Heart left ventricle (tissue), 16 donors: ENCODE measurements around the gene UBL5. TPM values are rescaled to one million over a fixed set of nuclear protein-coding genes. Genes with fewer than 3 reads are reported as not detected.
"Not testable (repeated sequence)": the region's sequence is repeated elsewhere in the genome, so short reads cannot be mapped to it uniquely, and the experiment has no call there.

ENCODE experiments used
- ATAC-seq, 4 donors: fragments of 200-7000 bp; cut with Tn5 transposase; one replicate each; pipeline ENCODE4 v1.9.1; 2020 to 2022; ENCODE audit warnings: moderate library complexity in 4 of 4, mild to moderate bottlenecking in 3 of 4, moderate number of reproducible peaks in 1 of 4
- DNase-seq, 5 donors: peaks; one replicate each; pipeline ENCODE4 v3.0.0-alpha.2; 2020
- H3K27ac ChIP-seq, 12 donors: fragments of 200-600 bp; sonication (generic) in 4 of 12; one replicate each; pipeline versions ENCODE4 v1.5.0 to v1.8.0; 2016 to 2022; ENCODE audit warnings: mild to moderate bottlenecking in 2 of 12
- H3K27me3 ChIP-seq, 9 donors: fragments of 200-600 bp; sonication (generic) in 2 of 9; one replicate each; pipeline versions ENCODE4 v1.5.1 to v1.8.0; 2016 to 2022; ENCODE audit warnings: mild to moderate bottlenecking in 3 of 9
- H3K36me3 ChIP-seq, 9 donors: fragments of 200-600 bp; sonication (generic) in 2 of 9; one replicate each; pipeline versions ENCODE4 v1.5.0 to v1.8.0; 2018 to 2022; ENCODE audit warnings: mild to moderate bottlenecking in 2 of 9
- H3K4me1 ChIP-seq, 12 donors: fragments of 200-600 bp; sonication (generic) in 4 of 12; one replicate each; pipeline versions ENCODE4 v1.5.0 to v1.8.0; 2016 to 2022; ENCODE audit warnings: mild to moderate bottlenecking in 3 of 12
- H3K4me3 ChIP-seq, 12 donors: fragments of 200-600 bp; sonication (generic) in 4 of 12; one replicate each; pipeline versions ENCODE4 v1.5.0 to v1.8.0; 2017 to 2022; ENCODE audit warnings: mild to moderate bottlenecking in 9 of 12, moderate library complexity in 4 of 12
- H3K9me3 ChIP-seq, 12 donors: fragments of 200-600 bp; sonication (generic) in 4 of 12; one replicate each; pipeline versions ENCODE4 v1.5.0 to v1.8.0; 2016 to 2022; ENCODE audit warnings: mild to moderate bottlenecking in 1 of 12
- POLR2A ChIP-seq, 2 donors: fragments of 450-650 bp; IDR thresholded peaks; one replicate each; pipeline ENCODE4 v1.6.1; 2017; ENCODE audit warnings: antibody characterized with exemption in 2 of 2, mild to moderate bottlenecking in 2 of 2, moderate library complexity in 2 of 2
- WGBS, 4 donors: extraction: QIAGEN DNeasy Blood & Tissue Kit in 2 of 4; methylation state at CpG; one replicate each; pipeline versions ENCODE4 v1.1.5 to v1.1.7; 2013 to 2018; 5-methylcytosine and 5-hydroxymethylcytosine counted together
- intact Hi-C, 10 donors: fragments of 100-400 bp; cut with DNase I; formaldehyde crosslinking; loops; one replicate each; pipeline versions ENCODE4 v1.11.1 to v1.14.2; 2022
- long read RNA-seq, 3 donors: library from polyadenylated mRNA; unstranded; transcript quantifications; one replicate each; pipeline ENCODE4 v2.0.0, GENCODE V29; 2020 to 2021
- polyA plus RNA-seq, 2 donors: library from polyadenylated mRNA; stranded (reverse); fragments of 200-250 nt; gene quantifications; one replicate each; pipeline ENCODE4 v1.2.3, GENCODE V29; 2013
- total RNA-seq, 9 donors: library from RNA; depleted of rRNA in 2 of 9; stranded (reverse); fragments of >200 nt in 2 of 9; fragmentation: NEBNext Ultra II Directional in 3 of 9; extraction: Animal tissue kit (Norgen Biotek cat#: 25700) in 3 of 9; gene quantifications; one replicate each; pipeline versions ENCODE4 v1.1.0 to v1.2.4, GENCODE V29; 2016 to 2023
- TF ChIP-seq, protein P1 (sequence below), 12 donors: fragments of 200-600 bp; sonication (generic) in 4 of 12; IDR thresholded peaks; one replicate each; pipeline versions ENCODE4 v1.5.0 to v1.8.0; 2018 to 2022; ENCODE audit warnings: antibody characterized with exemption in 12 of 12, mild to moderate bottlenecking in 5 of 12
- donor health status: ischemic (EF 13 %, LVEDD 7.1; RV severe dilation, severe dysfunction).
- donor health status: healthy with polysubstance abuse.
- donor health status: DM: no; HTN: yes; CAD: no.
- donor health status: DM: no; HTN: no; CAD: no.
- donor health status: ischemic (EF 25% LVEDD 6.9; RV normal size, moderate dysfunction).
- donor health status: ischemic (EF 25% LVEDD 5.7; RV mildly dilated, moderate dysfunction).
- donor health status: healthy.
- donor health status: DM: yes; HTN: yes; CAD: no.
- donor health status: ischemic (EF 35%, LVEDD 5.7; RV mildly dilated, moderate dysfunction).
- donor health status: nonischemic (EF 11% LVEDD 7.7; RV severe dilation, severe dysfunction).
- donor health status: DM: yes; HTN: yes; CAD: no.
- donor health status: PGD.
- donor health status: ischemic (EF 29% LVEDD 5.4; RV normal size, mild dysfunction).
- donor health status: nonischemic (EF 23%, LVEDD 6.1; RV moderate dilation, normal function).

The UBL5 gene
- total RNA-seq: 100 to 1,000 TPM; 460 to 843 (median 492) TPM
- polyA plus RNA-seq: 1,000 to 10,000 TPM in 1 of 2 donors, 100 to 1,000 TPM in 1; 592 to 1,809 TPM
- long read RNA-seq, donor 1, transcript UBL5-202 (5 exons, 432 nt): major isoform, 117 of 197 reads
- long read RNA-seq, donor 1, transcript UBL5-201 (5 exons, 513 nt): minor isoform, 20 of 197 reads
- long read RNA-seq, donor 1, partial matches to known transcripts: 54 of 197 reads
- long read RNA-seq, donor 1, other reads (novel, unspliced or antisense): 5 of 197 reads
- long read RNA-seq, donor 2, transcript UBL5-202 (5 exons, 432 nt): major isoform, 44 of 84 reads
- long read RNA-seq, donor 2, transcript UBL5-201 (5 exons, 513 nt): minor isoform, 7 of 84 reads
- long read RNA-seq, donor 2, partial matches to known transcripts: 23 of 84 reads
- long read RNA-seq, donor 2, other reads (novel, unspliced or antisense): 6 of 84 reads
- long read RNA-seq, donor 3, transcript UBL5-201 (5 exons, 513 nt): minor isoform, 10 of 131 reads
- long read RNA-seq, donor 3, transcript UBL5-202 (5 exons, 432 nt): major isoform, 87 of 131 reads
- long read RNA-seq, donor 3, partial matches to known transcripts: 29 of 131 reads
- long read RNA-seq, donor 3, other reads (novel, unspliced or antisense): 5 of 131 reads

DNA sequence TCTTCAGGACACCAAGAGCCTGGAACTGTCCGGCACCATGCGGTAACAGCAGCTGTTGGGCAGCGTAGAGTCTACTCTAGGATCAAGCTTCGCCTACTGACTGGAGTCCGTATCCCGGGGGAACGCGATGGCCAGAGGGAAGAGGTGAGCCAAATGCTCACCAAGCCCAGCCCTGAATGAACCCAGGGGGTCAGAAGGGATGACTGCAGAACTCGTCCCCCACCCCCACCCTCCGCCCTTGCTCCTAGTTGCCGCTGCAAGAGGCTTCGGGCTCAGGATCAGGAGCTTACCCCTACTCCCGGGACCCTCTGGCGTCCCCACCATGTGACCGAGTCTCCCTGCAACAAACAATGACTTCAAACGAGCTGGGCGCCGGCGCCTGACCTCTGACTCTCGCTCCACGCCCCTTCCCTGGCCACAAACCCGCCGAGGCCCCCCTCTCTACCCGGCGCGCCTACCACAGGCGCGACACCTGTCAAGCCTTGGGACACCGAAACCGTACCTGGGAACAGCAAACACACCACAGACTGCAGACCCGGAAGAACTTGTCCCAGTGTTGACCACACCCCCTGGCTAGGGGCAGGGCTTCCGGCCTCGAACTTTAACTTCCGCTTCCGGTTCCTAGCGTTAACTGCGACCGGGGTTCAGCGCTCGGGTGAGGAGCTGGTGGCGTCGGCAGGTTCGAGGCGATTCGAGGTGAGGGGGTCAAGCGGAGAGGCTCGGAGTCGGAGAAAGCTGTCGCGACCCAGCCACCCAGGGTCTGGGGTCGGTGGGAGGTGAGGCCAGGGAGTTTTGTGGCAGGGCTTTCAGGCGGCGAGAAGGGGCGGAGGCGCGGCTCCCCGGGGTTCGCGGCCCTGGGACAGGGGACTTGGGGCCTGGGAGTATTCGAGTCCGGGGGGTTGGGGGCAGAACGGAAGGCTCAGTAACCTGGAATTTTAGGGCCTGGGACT lies at the start of gene UBL5:
Gene UBL5 (plus strand): TSS at position 630 of the 950 bp plus-strand sequence. CDS start 420 bp downstream, outside the sequence.
- no peaks in the 10 kb centered on the region for H3K9me3 ChIP-seq
- peak; percentile 88 to 90 (median 89) for DNase-seq
- TF ChIP-seq, protein P1, sequence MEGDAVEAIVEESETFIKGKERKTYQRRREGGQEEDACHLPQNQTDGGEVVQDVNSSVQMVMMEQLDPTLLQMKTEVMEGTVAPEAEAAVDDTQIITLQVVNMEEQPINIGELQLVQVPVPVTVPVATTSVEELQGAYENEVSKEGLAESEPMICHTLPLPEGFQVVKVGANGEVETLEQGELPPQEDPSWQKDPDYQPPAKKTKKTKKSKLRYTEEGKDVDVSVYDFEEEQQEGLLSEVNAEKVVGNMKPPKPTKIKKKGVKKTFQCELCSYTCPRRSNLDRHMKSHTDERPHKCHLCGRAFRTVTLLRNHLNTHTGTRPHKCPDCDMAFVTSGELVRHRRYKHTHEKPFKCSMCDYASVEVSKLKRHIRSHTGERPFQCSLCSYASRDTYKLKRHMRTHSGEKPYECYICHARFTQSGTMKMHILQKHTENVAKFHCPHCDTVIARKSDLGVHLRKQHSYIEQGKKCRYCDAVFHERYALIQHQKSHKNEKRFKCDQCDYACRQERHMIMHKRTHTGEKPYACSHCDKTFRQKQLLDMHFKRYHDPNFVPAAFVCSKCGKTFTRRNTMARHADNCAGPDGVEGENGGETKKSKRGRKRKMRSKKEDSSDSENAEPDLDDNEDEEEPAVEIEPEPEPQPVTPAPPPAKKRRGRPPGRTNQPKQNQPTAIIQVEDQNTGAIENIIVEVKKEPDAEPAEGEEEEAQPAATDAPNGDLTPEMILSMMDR (IDR thresholded peaks at IDR 0.05): no peak
- peak in 1 of 2 donors; percentile 79 for TF ChIP-seq POLR2A (IDR thresholded peaks at IDR 0.05)
- no peaks in the 10 kb centered on the region for H3K27me3 ChIP-seq
- WGBS, 4 donors: 0 to 1% (median 0%) methylated on average over 47 to 62 of the region's 62 CpGs
- ATAC-seq: peak; percentile 95 to 99 (median 98)
- H3K4me3 ChIP-seq: peak within 1 kb of the TSS; percentile 56 to 95 (median 85)
- peaks cover 5 to 30% (median 20%) of the 10 kb centered on the region in 12 donors for H3K4me1 ChIP-seq
- peaks cover 0 to 27% (median 18%) of the 10 kb centered on the region in 9 donors for H3K36me3 ChIP-seq
- intact Hi-C loops: no loop called here
- H3K27ac ChIP-seq: peak within 1 kb of the TSS; percentile 16 to 90 (median 83)

DNA sequence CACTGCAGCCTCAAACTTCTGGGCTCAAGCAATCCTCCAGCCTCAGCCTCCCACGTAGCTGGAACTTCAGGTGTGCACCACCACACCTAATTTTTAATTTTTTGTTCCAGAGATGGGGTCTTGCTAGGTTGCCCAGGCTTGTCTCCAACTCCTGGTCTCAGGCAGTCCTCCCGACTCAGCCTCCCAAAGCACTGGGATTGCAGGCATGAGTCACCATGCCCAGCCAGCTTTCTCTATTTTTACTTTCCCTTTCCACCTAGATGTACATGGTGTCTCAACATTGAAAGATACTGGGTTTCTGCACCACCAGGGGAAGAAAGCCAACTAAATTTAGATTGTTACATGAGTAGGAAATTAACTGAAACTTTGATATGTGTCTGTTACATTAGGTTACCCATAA lies 45.4 kb upstream of the UBL5 start:
- DNase-seq (no peak), ATAC-seq (no peak)
- intact Hi-C loops: loop anchor here in 2 of 10 donors (10.0 kb wide), 1 partner anchor 108 kb away; the partner anchor contains the start of gene ZNF562 (in 2 of the 2)
- no peak overlapping the region for H3K27ac ChIP-seq
- peaks cover 0 to 19% (median 7%) of the 10 kb centered on the region in 12 donors for H3K4me1 ChIP-seq
- 96 to 99% (median 97%) methylated on average over 2 of the region's 2 CpGs for WGBS, 4 donors
- no peaks in the 10 kb centered on the region for H3K27me3 ChIP-seq
- H3K4me3 ChIP-seq: no peak overlapping the region
- peaks cover 0 to 21% (median 6%) of the 10 kb centered on the region in 12 donors for H3K9me3 ChIP-seq
- H3K36me3 ChIP-seq: peaks cover 0 to 4% (median 0%) of the 10 kb centered on the region in 9 donors
- no peak for TF ChIP-seq POLR2A (IDR thresholded peaks at IDR 0.05)
- TF ChIP-seq, protein P1 (IDR thresholded peaks at IDR 0.05): no peak

DNA sequence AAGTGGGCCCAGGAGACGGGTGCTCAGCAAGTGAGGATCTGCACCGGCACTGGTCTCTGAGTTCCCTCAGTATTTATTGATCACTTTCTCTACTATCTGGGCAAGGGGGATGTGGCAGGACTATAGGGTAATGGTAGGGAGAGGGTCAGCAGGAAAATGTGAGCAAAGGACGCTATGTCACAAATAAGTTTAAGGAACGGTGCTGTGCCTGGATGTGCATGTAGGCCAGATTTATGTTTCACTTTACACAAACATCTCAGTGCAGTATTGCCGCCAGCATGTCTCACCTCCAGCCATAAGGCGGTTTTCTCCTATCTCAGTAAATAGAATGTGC lies 43.6 kb upstream of the UBL5 start:
- ATAC-seq, H3K27me3 ChIP-seq, H3K9me3 ChIP-seq, DNase-seq, H3K4me3 ChIP-seq, H3K36me3 ChIP-seq: not testable (repeated sequence)
- peak overlapping the region in 4 of 12 donors; percentile 73 to 97 (median 86) for H3K27ac ChIP-seq
- 86 to 91% (median 90%) methylated on average over 6 of the region's 6 CpGs for WGBS, 4 donors
- H3K4me1 ChIP-seq: peaks cover 0 to 19% (median 7%) of the 10 kb centered on the region in 12 donors
- intact Hi-C loops: loop anchor here in 5 of 10 donors (2.0 to 10.0 kb wide), 2 partner anchors 15 to 109 kb away; partner anchors contain the start of genes ZNF846 (in 4 of the 5) and ZNF562 (in 2 of the 5)
